GM19468 (cell line): ENCODE data around the gene PRR22.
A peak's percentile ranks its signal among the peaks of the same experiment; 100 is the strongest.
"Not testable (repeated sequence)": the region's sequence is repeated elsewhere in the genome, so short reads cannot be mapped to it uniquely, and the experiment has no call there.

ENCODE experiments used
- ATAC-seq: cut with Tn5 transposase; IDR thresholded peaks from one replicate; pipeline ENCODE4 v1.9.1; 2021; ENCODE audit warnings: mild to moderate bottlenecking, moderate library complexity, moderate number of reproducible peaks; ENCODE audit not compliant: unreplicated experiment; ENCODE audit errors: extremely low read depth

PRR22 gene

DNA sequence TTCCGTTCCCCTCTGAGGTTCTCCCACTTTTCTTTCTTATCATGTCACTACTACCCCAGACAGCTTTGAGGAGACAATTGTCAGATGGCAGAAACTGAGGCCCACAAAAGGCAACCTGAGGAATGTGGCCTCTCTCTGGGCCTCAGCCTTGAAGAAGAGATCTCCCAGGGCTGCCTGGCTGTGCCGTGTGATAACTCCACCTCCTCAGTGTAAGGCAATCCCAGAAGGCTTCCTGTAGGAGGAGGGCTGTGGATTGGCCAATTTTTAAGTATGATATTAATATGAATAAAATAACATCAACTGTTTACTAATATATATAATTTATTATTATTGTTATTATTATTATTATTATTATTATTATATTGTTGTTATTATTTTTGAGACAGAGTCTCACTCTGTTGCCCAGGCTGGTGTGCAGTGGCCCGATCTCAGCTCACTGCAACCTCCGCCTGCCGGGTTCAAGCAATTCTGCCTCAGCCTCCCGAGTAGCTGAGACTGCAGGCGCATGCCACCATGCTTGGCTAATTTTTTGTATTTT lies 10.9 kb upstream of the PRR22 start:
- no peak for ATAC-seq

- ATAC-seq: no peak
Measured at GRCh38 chr19:5793188-5793587, 8.6 kb upstream of the PRR22 start.

DNA sequence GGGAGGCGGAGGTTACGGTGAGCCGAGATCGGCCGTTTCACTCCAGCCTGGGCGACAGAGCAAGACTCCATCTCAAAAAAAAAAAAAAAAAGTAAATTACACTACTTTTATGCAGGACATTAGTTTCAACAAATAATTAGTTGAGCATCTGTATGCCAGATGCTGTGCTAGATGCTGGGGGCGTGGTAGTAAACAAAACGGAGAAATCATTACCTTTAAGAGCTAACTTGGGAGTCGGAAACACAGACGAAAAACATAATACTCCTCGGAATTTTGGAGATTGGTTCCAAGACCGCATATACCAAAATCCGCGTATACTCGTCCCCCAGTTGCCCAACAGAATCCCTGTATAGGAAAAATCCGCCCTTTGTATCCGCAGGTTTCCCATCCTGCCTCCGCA lies 7.7 kb upstream of the PRR22 start:
- ATAC-seq: no peak

DNA sequence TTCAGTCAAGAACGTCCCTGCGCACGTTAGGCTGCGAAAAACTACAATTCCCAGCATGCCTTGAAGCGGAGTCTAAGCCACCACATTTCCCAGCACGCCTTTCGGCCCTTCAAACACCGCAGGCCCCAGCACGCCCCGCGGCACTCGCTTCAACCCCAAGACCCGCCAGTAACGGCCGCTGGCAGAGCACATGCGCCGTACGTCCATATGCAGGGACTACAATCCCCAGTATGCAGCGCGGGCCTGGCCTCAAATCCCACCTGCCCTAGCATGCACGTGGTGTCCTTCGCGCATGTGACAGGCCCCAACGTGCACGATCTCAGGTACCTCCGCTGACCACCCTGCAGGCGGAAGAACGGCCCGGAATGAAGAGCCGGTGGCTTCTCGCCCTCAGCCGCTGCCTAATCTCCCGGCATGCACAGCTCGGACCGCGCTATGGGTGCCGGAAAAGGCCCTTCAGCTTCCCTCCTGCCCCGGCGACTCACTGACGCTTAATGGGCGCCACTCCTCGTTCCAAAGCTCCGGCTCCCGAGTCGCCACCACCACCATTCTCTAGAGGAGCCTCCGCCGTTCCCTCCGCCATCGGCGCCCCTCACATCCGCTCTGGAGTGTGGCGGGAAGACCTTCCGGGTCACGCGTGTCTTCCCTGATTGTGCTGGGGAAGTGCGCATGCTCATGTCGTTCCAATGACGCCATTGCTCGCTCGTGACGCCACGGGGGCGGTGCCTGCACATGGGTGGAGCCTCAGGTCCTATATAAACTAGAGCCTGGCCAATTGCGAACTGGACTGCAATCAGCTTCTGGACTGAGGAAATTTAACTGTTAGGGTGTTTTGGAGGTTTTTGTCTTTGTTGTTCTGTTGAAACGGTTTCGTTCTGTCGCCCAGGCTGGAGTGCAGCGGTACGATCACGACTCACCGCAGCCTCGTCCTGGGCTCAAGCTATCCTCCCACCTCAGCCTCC lies 6.3 kb upstream of the PRR22 start, which contains the start of gene DUS3L:
DUS3L (minus strand) TSS at position 605 of the 962 bp plus-strand sequence; CDS start at position 583, 22 bp downstream.
- ATAC-seq: peak; percentile 80

- no peak for ATAC-seq
Measured at GRCh38 chr19:5789886-5790558, 5.5 kb upstream of the PRR22 start.

DNA sequence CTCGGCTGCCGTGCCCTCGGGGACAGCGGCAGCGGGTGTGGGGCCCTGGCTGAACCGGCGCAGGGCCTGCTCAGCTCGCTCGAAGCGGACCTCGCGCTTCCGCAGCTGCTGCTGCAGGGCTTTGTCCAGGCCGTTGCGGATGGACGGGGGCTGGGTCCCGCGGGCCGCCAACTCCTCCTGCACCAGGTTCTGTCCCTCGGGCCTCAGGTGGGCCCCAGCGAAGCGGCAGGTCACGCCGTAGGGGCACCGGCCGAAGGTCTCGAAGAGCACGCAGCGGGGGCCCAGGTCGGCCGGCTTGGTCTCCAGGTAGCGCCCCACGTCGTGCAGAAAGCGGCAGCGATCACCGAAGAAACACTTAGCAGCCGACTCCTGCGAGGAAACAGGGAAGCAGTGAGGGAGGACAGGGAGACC lies 4.8 kb upstream of the PRR22 start:
- no peak for ATAC-seq

DNA sequence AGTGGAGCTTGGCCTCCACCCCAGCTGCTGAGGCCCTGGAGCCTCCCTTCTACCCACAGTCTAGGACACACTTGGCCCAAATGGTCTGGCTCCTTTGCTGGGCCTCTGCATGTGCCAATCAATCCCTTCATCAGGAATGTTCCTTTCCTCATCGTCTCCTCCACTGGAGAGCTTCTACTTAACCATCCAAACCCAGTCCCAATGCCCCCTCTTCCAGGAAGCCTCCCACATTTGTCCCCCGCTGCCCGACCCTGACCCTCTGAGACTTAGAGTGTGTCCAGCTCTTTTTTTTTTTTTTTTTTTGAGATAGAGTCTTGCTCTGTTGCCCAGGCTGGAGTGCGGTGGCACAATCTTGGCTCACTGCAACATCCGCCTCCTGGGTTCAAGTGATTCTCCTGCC lies 3.9 kb upstream of the PRR22 start:
- no peak for ATAC-seq

GRCh38 chr19:5787409-5788182 lies 3.0 kb upstream of the PRR22 start:
- no peak for ATAC-seq

GRCh38 chr19:5786593-5787408 lies 2.3 kb upstream of the PRR22 start:
- no peak for ATAC-seq

GRCh38 chr19:5785423-5785822 lies 877 bp upstream of the PRR22 start:
- ATAC-seq: no peak

- ATAC-seq: no peak
Measured at GRCh38 chr19:5782945-5783919, 1.3 kb downstream of the PRR22 start.

- no peak for ATAC-seq
Measured at GRCh38 chr19:5782322-5782721, 2.2 kb downstream of the PRR22 start.

DNA sequence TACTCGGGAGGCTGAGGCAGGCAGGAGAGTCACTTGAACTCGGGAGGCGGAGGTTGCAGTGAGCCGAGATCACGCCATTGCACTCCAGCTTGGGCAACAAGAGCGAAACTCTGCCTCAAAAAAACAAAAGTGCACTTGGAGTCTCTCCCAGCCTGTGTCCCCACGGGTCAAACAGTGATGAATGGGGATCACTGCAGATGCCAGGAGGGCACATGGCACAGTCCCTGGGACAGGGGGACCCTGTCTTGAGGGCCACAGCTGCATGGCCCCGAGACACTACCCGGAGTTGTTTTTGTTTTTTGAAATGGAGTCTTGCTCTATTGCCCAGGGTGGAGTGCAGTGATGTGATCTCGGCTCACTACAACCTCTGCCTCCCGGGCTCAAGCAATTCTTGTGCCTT lies 3.6 kb downstream of the PRR22 start:
- not testable (repeated sequence) for ATAC-seq

GRCh38 chr19:5778402-5778801 lies 6.1 kb downstream of the PRR22 start:
- no peak for ATAC-seq

GRCh38 chr19:5775668-5776309 lies 8.8 kb downstream of the PRR22 start:
- no peak for ATAC-seq

- no peak for ATAC-seq
Measured at GRCh38 chr19:5774921-5775320, 9.6 kb downstream of the PRR22 start.

DNA sequence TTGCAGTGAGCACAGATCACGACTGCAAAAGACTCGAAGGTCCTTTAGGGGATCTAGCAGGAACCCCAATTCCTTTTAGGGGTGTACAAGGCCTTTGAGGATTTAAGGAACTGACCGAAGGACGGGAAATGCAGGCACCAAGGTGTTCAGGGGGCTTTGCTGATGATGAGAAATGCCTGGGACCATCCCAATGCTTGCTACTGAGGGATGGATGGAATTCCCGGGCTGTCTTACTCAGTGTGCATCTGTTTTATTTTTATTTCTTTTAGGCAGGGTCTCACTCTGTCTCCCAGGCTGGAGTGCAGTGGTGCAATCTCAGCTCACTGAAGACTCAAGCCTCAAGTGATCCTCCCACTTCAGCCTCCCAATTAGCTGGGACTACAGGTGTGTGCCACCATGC lies 11.3 kb downstream of the PRR22 start:
- ATAC-seq: no peak

GRCh38 chr19:5772416-5772815 lies 12.1 kb downstream of the PRR22 start:
- ATAC-seq: no peak
